Activated naive CD4-positive, alpha-beta T cell treated with anti-CD3 and anti-CD28 coated beads, Interleukin-2, amount 10 ng/mL, durations not matched to agents 5 hours and 36 hours (primary cell): ENCODE measurements around the gene RHOBTB3. TPM values are rescaled to one million over a fixed set of nuclear protein-coding genes. Genes with fewer than 3 reads are reported as not detected.

Source experiments
- total RNA-seq, 2 experiments: library from RNA; stranded (reverse); gene quantifications; one replicate each; pipeline ENCODE4 v1.2.3, GENCODE V29; 2021

The RHOBTB3 gene, protein sequence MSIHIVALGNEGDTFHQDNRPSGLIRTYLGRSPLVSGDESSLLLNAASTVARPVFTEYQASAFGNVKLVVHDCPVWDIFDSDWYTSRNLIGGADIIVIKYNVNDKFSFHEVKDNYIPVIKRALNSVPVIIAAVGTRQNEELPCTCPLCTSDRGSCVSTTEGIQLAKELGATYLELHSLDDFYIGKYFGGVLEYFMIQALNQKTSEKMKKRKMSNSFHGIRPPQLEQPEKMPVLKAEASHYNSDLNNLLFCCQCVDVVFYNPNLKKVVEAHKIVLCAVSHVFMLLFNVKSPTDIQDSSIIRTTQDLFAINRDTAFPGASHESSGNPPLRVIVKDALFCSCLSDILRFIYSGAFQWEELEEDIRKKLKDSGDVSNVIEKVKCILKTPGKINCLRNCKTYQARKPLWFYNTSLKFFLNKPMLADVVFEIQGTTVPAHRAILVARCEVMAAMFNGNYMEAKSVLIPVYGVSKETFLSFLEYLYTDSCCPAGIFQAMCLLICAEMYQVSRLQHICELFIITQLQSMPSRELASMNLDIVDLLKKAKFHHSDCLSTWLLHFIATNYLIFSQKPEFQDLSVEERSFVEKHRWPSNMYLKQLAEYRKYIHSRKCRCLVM
- total RNA-seq = under 1 TPM; 0.65 to 0.71 TPM

DNA sequence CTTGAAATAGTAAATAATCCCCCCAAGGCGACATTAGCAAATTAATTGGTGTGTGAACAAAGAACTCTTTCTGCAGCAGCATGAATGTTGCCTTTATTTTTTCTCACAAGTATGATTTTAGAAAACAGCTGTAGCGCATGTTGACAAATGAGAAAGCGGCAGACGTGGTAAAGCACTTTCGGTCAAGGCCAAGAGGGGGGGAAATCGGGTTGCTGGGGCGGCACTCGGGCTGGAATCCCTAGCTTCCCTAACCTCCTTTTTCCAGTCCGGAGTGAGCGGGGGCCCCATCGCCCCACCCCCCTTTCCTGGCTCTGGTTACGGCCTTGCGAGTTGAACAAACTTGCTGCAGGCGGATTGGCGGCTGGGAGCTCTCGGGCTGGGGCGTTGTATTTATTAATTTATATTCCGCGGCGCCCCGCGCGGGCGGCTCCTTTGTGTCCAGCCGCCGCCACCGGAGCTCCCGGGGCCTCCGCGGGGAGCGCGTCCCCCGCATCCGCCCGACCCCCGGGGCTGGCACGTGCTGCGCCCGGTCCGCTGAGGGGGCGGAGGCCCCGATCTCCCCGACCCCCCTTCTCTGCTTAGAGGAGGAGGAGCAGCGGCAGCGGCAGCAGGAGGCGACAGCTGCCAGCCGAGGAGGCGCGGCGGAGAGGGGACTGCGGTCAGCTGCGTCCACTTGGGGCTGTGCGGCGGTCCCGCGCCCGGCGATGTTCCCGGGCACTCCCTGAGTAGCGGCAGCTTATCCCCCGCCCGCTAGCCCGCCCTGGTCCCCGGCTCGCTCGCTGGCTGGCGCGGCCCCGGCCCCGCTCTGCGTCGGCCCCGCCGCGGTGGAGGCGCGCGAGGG lies at the start of gene RHOBTB3:
Gene RHOBTB3 (plus strand): TSS at position 607 of the 841 bp plus-strand sequence. CDS start 347 bp downstream, outside the sequence.

DNA sequence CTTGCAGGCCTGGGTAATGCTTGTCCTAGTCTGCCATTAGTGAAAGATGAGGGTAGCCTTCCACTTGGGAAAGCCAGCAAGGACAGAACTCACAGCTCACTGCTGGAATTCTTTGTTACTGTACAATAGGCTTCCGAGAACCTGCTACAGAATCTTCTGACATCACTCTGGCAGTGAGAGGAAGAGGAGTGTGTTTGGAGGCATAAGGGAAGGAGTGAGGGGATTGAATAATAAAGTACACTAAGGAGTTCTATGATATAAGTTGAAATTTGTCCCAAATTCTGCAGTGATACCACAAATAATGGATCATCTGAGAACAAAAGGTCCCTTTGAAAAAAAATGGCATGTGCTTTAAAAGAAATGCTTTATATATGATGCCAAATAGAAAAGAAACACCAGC lies 48.2 kb upstream of the RHOBTB3 start, which contains the start of gene SPATA9:
Gene SPATA9 (minus strand): TSS at position 101 of the 400 bp plus-strand sequence. CDS start 137 bp downstream, outside the sequence.

DNA sequence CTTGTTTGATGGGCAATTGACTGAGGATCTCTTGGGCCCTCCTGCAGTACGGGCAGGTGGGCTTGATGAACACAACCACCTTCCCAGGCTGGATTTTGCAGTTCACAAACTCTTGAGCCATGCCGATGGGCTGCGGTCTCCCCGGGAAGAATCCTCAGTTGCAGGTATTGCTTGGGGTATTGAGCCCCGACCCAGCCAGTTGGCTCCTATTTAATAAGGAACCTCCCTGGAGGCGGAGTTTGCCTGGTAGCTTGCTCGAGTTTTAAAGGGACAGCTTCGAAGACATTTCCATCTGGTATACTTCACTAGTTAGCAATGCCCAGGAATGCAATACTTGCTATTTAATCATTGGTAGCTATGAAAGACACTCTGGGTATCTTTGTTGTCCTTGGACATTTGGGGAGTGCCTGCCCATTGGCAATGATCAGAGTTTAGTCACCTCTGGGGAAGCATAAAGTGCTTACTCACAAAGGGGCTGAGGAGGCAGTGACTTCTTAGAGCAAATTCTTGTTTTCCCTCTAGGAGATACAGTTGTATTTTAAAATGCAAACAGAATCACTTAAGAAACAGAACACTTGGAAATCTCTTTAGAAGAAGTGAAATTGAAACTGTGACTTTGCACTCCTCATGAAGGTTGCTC lies 91.5 kb downstream of the RHOBTB3 start, which contains the start of gene GLRX:
Gene GLRX (minus strand): TSS at position 185 of the 640 bp plus-strand sequence. CDS start 64 bp downstream, at position 121.

Other genes with a start within 250 kb of the RHOBTB3 start
- gene SKIC3, start 176.4 kb upstream of the RHOBTB3 start, total RNA-seq = 10 to 100 TPM; 81.6 to 81.8 TPM
- 1 to 10 TPM; 5.7 to 6.2 TPM for gene ARSK, start 176.2 kb upstream of the RHOBTB3 start, total RNA-seq
- gene GPR150, start 111.2 kb upstream of the RHOBTB3 start, total RNA-seq = 1 to 10 TPM; 1.6 to 1.8 TPM
- gene RFESD, start 84.6 kb upstream of the RHOBTB3 start, total RNA-seq = 1 to 10 TPM; 5.7 to 7.5 TPM
- not detected for gene SPATA9, start 48.3 kb upstream of the RHOBTB3 start, total RNA-seq
- 10 to 100 TPM; 66.6 to 69.9 TPM for gene GLRX, start 91.4 kb downstream of the RHOBTB3 start, total RNA-seq
- gene ELL2, start 230.5 kb downstream of the RHOBTB3 start, total RNA-seq = 10 to 100 TPM; 14.2 to 16.8 TPM